HPDE6-E6E7 (cell line): Measurements from ENCODE around the gene SPAG5.

ENCODE experiments used
- DNase-seq: peaks from one replicate; pipeline ENCODE4 v3.0.0; 2011; ENCODE audit warnings: missing footprints; ENCODE audit errors: extremely low spot score

The SPAG5 gene

DNA sequence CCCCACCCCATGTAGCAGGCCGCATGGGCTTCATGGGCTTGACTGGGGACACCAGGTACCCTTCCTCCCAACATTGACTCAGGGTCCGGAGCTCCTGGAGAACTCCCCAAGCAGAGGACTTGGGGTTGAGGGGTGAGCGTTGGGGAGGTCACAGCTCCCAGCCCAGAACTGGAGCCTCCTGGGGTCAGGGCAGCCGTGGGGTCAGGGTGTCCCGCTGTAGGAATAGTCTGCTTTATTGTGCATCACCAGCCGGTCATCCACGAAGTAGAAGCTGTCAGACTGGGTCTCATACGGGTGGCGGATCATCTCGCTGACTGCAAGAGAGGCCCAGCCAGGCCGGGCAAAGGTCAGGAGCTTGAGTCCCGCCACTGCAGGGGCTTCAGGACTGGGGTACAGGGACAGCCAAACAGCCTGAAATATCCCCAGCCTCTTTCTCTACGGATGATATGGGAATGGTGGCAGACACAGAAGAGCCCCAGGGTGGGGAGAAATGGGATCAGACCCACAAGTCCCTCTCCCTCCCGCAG, 51.7 kb downstream of the SPAG5 start:
- no peak for DNase-seq

DNA sequence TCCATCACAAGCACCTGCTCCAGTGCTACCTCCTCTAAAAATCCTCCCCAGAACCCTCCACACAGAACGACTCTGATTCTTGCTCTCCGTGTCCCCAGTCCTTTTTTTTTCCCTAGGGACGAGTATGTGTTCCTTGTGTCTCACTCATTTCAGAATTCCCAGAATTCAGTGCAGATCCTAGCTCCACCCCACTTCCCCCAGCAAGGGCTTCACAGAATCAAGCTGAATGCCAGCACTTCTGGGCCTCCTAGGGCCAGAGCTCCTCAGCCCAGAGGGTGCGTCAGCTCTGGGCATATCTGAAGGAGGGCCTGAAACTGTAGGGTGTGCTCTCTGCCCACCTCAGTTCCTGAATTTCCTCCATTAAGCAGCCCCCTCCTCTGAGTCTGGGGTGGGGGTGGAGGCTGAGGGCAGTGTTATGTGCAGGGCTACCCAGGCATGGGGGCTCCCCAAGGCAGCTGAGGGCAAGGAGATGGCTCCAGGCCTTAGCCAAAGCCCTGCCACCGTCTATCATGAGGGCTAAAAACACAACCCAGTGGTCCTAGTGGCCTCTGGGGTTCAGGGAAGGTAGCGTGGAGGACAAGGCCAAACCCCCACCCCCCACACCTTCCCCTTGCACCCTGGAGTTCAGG, 52.9 kb downstream of the SPAG5 start:
- no peak for DNase-seq

- DNase-seq: no peak
Observed at GRCh38 chr17:28545141-28545503, 53.7 kb downstream of the SPAG5 start.

- no peak for DNase-seq
Observed at GRCh38 chr17:28544402-28545140, 54.3 kb downstream of the SPAG5 start.

GRCh38 chr17:28541439-28541838, 57.4 kb downstream of the SPAG5 start:
- no peak for DNase-seq

DNA sequence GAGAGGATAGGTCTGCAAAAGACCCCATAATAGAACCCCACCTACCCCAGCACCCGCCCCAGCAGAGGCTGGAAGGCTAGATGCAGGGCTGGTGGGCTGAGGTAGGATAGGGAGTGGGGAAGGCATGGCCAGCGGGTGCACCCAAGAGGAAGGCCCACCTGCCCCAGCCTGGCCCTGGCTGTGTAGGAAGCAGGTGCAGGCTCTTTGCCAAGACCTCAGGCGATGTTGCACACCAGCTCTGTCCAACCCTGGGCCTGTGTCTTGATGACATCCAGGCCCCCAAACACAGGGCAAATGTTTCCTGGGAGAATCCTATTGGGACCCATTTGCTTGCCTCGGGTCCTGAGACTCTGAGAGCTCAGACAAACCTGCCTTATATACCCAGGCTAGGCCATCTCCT, 58.6 kb downstream of the SPAG5 start:
- DNase-seq: no peak

- no peak for DNase-seq
Observed at GRCh38 chr17:28538296-28538895, 60.4 kb downstream of the SPAG5 start.

GRCh38 chr17:28537219-28537610, 61.6 kb downstream of the SPAG5 start:
- DNase-seq: no peak

DNA sequence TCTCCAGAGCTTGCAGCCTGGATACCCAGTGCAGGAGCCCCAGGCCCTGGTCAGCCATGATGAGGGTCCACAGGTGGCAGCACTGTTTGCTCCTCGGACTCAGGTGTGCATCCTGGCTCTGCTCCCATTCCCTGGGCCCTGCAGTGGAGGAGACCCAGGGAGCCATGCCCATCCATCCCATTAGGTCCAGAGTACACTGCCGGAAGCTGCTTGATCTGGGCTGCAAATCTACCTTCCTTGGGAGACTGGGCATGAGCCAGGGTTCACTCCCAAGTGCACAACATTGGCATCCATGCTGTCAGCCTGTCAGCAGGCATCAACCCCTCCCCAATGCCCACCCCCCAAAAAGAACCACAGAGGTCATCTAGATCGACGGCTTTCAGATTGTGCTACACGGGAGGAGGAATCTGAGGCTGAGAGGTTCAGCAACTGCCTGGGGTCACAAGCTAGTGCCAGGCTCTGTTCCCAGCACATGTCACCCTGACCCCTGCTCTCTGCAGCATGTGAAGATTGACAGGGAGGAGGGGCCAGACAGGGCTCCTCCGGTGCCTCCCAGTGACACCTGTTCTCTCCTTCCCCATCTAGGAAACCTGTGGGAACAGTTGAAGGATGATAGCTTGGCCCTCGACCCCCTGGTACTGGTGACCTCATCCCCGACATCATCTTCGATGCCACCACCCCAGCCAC, 62.1 kb downstream of the SPAG5 start:
- DNase-seq: no peak

- DNase-seq: no peak
Observed at GRCh38 chr17:28534740-28535375, 64.0 kb downstream of the SPAG5 start.

GRCh38 chr17:28533091-28533807, 65.6 kb downstream of the SPAG5 start:
- DNase-seq: peak; percentile 60

DNA sequence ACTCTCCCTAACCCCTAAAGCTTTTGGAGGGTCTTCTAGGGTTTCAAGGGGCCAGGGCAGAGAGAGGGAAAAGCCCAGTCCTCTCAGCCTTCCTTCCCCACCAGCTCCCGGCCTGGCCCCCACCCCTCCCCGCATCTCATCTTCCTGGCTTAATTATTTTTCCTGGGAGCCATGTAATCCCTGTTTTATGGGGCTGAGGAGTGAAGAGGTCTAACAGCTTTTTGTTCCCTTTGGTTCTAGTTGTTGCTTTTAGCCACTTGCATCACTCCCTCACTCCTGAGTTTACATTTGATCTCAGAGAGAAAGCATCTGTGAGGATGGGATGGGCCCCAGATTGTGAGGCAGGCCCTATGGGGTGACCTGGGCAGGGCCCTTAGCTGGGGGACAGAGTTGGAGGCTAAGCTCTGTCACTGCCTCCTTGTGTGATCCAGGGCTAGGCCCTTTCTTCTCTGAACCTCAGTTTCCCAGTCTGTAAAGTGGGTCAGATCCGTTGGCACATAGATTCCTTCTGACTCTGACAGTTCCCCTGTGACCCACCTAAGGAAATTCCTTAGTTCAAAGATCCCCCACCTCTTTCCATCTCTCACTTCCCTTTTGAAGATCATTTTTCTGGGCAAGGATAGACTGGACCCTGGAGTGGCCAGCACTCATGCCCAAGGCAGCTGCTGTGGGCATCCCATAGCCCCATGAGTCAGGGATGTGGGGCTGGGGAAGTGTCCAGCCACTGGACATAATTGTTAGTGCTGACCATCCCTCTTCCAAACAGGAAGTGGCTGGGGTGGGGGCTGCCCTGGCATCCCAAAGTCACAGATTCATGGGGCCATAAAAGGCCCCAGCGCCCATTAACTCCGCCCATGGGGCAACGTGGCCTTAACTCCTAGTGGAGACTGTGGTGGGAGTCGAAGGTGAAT, 66.5 kb downstream of the SPAG5 start:
- no peak for DNase-seq

DNA sequence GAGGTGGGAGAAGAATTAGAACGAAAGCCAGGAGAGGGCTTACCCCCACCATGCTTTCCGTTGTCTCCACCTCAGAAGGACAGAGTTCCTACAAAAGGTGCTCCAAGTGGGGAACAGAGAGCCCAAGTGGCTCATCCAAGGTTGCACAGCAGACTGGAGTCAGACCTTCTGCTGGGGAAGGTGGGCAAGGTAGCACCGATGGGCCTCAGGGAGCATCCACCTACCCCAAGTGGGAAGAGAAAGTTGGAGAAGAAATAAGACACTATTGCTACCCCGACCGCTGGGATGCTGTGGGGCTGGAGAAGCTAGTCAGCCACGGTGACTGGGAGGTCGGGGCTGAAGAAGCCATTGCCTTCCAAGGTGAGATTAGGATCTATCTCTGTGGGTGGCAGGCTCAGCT, 67.9 kb downstream of the SPAG5 start:
- DNase-seq: no peak

- DNase-seq: no peak
Observed at GRCh38 chr17:28530250-28530649, 68.6 kb downstream of the SPAG5 start.

- no peak for DNase-seq
Observed at GRCh38 chr17:28529013-28529400, 69.8 kb downstream of the SPAG5 start.

- no peak for DNase-seq
Observed at GRCh38 chr17:28528327-28529012, 70.4 kb downstream of the SPAG5 start.

GRCh38 chr17:28527859-28528258, 71.0 kb downstream of the SPAG5 start:
- peak; percentile 60 for DNase-seq
